Activated CD4-positive, alpha-beta memory T cell treated with anti-CD3 and anti-CD28 coated beads for 36 hours (primary cell): Measurements from ENCODE around the gene GSAP. TPM values are rescaled to one million over a fixed set of nuclear protein-coding genes. Genes with fewer than 3 reads are reported as not detected.

ENCODE experiments used
- CTCF ChIA-PET: fragments of 350-600 bp; sonication (Branson Sonifier 250); formaldehyde crosslinking; loops from one replicate; lab custom pipeline; 2021; ENCODE audit warnings: antibody characterized with exemption, inconsistent platforms; lab: Charles Lee
- POLR2A ChIA-PET: fragments of 350-600 bp; sonication (Branson Sonifier 250); formaldehyde crosslinking; loops from one replicate; lab custom pipeline; 2021; ENCODE audit warnings: antibody characterized with exemption; lab: Charles Lee
- DNase-seq: peaks from one replicate; pipeline ENCODE4 v3.0.0-alpha.2; 2020
- H3K27ac Mint-ChIP-seq: one replicate; pipeline ENCODE4 v1.8.0; 2021; ENCODE audit warnings: mixed read lengths
- H3K27me3 Mint-ChIP-seq: one replicate; pipeline ENCODE4 v1.8.0; 2021; ENCODE audit warnings: mixed read lengths
- H3K36me3 Mint-ChIP-seq: one replicate; pipeline ENCODE4 v1.8.0; 2021; ENCODE audit warnings: mixed read lengths
- H3K4me1 Mint-ChIP-seq: one replicate; pipeline ENCODE4 v1.8.0; 2021; ENCODE audit warnings: low read depth, mixed read lengths
- H3K4me3 Mint-ChIP-seq: one replicate; pipeline ENCODE4 v1.8.0; 2021; ENCODE audit warnings: mild to moderate bottlenecking, mixed read lengths
- H3K9me3 Mint-ChIP-seq: one replicate; pipeline ENCODE4 v1.8.0; 2021; ENCODE audit warnings: mixed read lengths
- intact Hi-C: fragments of 100-400 bp; cut with micrococcal nuclease; formaldehyde crosslinking; loops from one replicate; pipeline ENCODE4 v1.15.1; 2023
- total RNA-seq, 2 experiments: library from RNA; stranded (reverse); gene quantifications; one replicate each; pipeline ENCODE4 v1.2.3, GENCODE V29; 2021

GSAP gene
- total RNA-seq, 2 experiments from 2014 or later, result 1.7 to 1.9 TPM

- CTCF ChIA-PET, result interaction anchor here (1.2 kb wide), 1 partner anchor 14 kb away, joined by 3 read pairs; no protein-coding TSS in a partner anchor
- H3K4me1 Mint-ChIP-seq, result no peaks in the 10 kb centered on the region
- H3K27ac Mint-ChIP-seq, result no peak overlapping the region
- DNase-seq, result no peak
- no peaks in the 10 kb centered on the region for H3K27me3 Mint-ChIP-seq
- intact Hi-C loops, result no loop called here
- H3K4me3 Mint-ChIP-seq, result no peak overlapping the region
- peaks cover 30% of the 10 kb centered on the region for H3K36me3 Mint-ChIP-seq
- H3K9me3 Mint-ChIP-seq, result no peaks in the 10 kb centered on the region
- POLR2A ChIA-PET, result no interaction called here
Measured at GRCh38 chr7:77318019-77318418, 98.1 kb downstream of the GSAP start.

- DNase-seq, result no peak
- H3K4me1 Mint-ChIP-seq, result no peaks in the 10 kb centered on the region
- peaks cover 38% of the 10 kb centered on the region for H3K36me3 Mint-ChIP-seq
- no peaks in the 10 kb centered on the region for H3K9me3 Mint-ChIP-seq
- CTCF ChIA-PET, result no interaction called here
- POLR2A ChIA-PET, result no interaction called here
- H3K27me3 Mint-ChIP-seq, result no peaks in the 10 kb centered on the region
- intact Hi-C loops, result no loop called here
- no peak overlapping the region for H3K27ac Mint-ChIP-seq
- no peak overlapping the region for H3K4me3 Mint-ChIP-seq
Measured at GRCh38 chr7:77316219-77316978, 99.8 kb downstream of the GSAP start.

GRCh38 chr7:77315182-77315591 is 101.0 kb downstream of the GSAP start:
- intact Hi-C loops, result no loop called here
- no peaks in the 10 kb centered on the region for H3K27me3 Mint-ChIP-seq
- no peak overlapping the region for H3K4me3 Mint-ChIP-seq
- ChIA-PET CTCF (interaction anchor here (1.3 kb wide), 1 partner anchor 17 kb away, joined by 3 read pairs; no protein-coding TSS in a partner anchor), POLR2A (no interaction called here)
- H3K4me1 Mint-ChIP-seq, result no peaks in the 10 kb centered on the region
- no peak for DNase-seq
- no peak overlapping the region for H3K27ac Mint-ChIP-seq
- no peaks in the 10 kb centered on the region for H3K9me3 Mint-ChIP-seq
- H3K36me3 Mint-ChIP-seq, result peaks cover 38% of the 10 kb centered on the region

- Mint-ChIP-seq H3K4me1 (no peaks in the 10 kb centered on the region), H3K27me3 (no peaks in the 10 kb centered on the region), H3K4me3 (no peak overlapping the region), H3K36me3 (peaks cover 30% of the 10 kb centered on the region), H3K9me3 (no peaks in the 10 kb centered on the region), H3K27ac (no peak overlapping the region)
- intact Hi-C loops, result no loop called here
- DNase-seq, result no peak
- CTCF ChIA-PET, result no interaction called here
- POLR2A ChIA-PET, result no interaction called here
Measured at GRCh38 chr7:77313876-77314480, 102.2 kb downstream of the GSAP start.

GRCh38 chr7:77313085-77313484 is 103.1 kb downstream of the GSAP start:
- H3K4me1 Mint-ChIP-seq, result no peaks in the 10 kb centered on the region
- no peak overlapping the region for H3K4me3 Mint-ChIP-seq
- POLR2A ChIA-PET, result no interaction called here
- CTCF ChIA-PET, result no interaction called here
- H3K36me3 Mint-ChIP-seq, result peaks cover 30% of the 10 kb centered on the region
- no peak overlapping the region for H3K27ac Mint-ChIP-seq
- no peaks in the 10 kb centered on the region for H3K9me3 Mint-ChIP-seq
- H3K27me3 Mint-ChIP-seq, result no peaks in the 10 kb centered on the region
- no peak for DNase-seq
- intact Hi-C loops, result no loop called here

- Mint-ChIP-seq H3K27me3 (no peaks in the 10 kb centered on the region), H3K9me3 (no peaks in the 10 kb centered on the region), H3K4me3 (no peak overlapping the region), H3K27ac (no peak overlapping the region), H3K36me3 (peaks cover 23% of the 10 kb centered on the region), H3K4me1 (no peaks in the 10 kb centered on the region)
- CTCF ChIA-PET, result no interaction called here
- POLR2A ChIA-PET, result no interaction called here
- DNase-seq, result no peak
- intact Hi-C loops, result no loop called here
Measured at GRCh38 chr7:77310982-77311381, 105.2 kb downstream of the GSAP start.

GRCh38 chr7:77309714-77310220 is 106.4 kb downstream of the GSAP start:
- no peak for DNase-seq
- H3K27ac Mint-ChIP-seq, result no peak overlapping the region
- peaks cover 7% of the 10 kb centered on the region for H3K9me3 Mint-ChIP-seq
- H3K4me1 Mint-ChIP-seq, result no peaks in the 10 kb centered on the region
- no peaks in the 10 kb centered on the region for H3K27me3 Mint-ChIP-seq
- no peak overlapping the region for H3K4me3 Mint-ChIP-seq
- POLR2A ChIA-PET, result no interaction called here
- CTCF ChIA-PET, result no interaction called here
- intact Hi-C loops, result no loop called here
- H3K36me3 Mint-ChIP-seq, result peaks cover 27% of the 10 kb centered on the region

- peaks cover 34% of the 10 kb centered on the region for H3K36me3 Mint-ChIP-seq
- DNase-seq, result no peak
Measured at GRCh38 chr7:77308792-77309191, 107.4 kb downstream of the GSAP start.

GRCh38 chr7:77306231-77307067 is 109.7 kb downstream of the GSAP start:
- H3K27me3 Mint-ChIP-seq, result no peaks in the 10 kb centered on the region
- H3K4me3 Mint-ChIP-seq, result no peak overlapping the region
- intact Hi-C loops, result no loop called here
- peaks cover 34% of the 10 kb centered on the region for H3K36me3 Mint-ChIP-seq
- H3K4me1 Mint-ChIP-seq, result no peaks in the 10 kb centered on the region
- no peak overlapping the region for H3K27ac Mint-ChIP-seq
- peaks cover 30% of the 10 kb centered on the region for H3K9me3 Mint-ChIP-seq
- ChIA-PET POLR2A (no interaction called here), CTCF (no interaction called here)
- no peak for DNase-seq

More at GRCh38 chr7:77308792-77309191, 107.4 kb downstream of the GSAP start:
- ChIA-PET POLR2A (no interaction called here), CTCF (no interaction called here)
- intact Hi-C loops, result no loop called here
- Mint-ChIP-seq H3K9me3 (peaks cover 13% of the 10 kb centered on the region), H3K27ac (no peak overlapping the region), H3K27me3 (no peaks in the 10 kb centered on the region), H3K4me1 (no peaks in the 10 kb centered on the region), H3K4me3 (no peak overlapping the region)

GRCh38 chr7:77295549-77295948 is 120.6 kb downstream of the GSAP start:
- intact Hi-C loops, result no loop called here
- POLR2A ChIA-PET, result no interaction called here
- DNase-seq, result no peak
- Mint-ChIP-seq H3K27ac (no peak overlapping the region), H3K27me3 (no peaks in the 10 kb centered on the region), H3K4me3 (no peak overlapping the region), H3K36me3 (peaks cover 16% of the 10 kb centered on the region), H3K9me3 (peaks cover 20% of the 10 kb centered on the region), H3K4me1 (no peaks in the 10 kb centered on the region)
- CTCF ChIA-PET, result no interaction called here

- Mint-ChIP-seq H3K27ac (no peak overlapping the region), H3K4me3 (no peak overlapping the region), H3K27me3 (no peaks in the 10 kb centered on the region), H3K36me3 (peaks cover 18% of the 10 kb centered on the region), H3K9me3 (peaks cover 16% of the 10 kb centered on the region), H3K4me1 (no peaks in the 10 kb centered on the region)
- POLR2A ChIA-PET, result no interaction called here
- DNase-seq, result no peak
- intact Hi-C loops, result no loop called here
- CTCF ChIA-PET, result no interaction called here
Measured at GRCh38 chr7:77293046-77293445, 123.1 kb downstream of the GSAP start.

- ChIA-PET CTCF (no interaction called here), POLR2A (no interaction called here)
- intact Hi-C loops, result no loop called here
- H3K27ac Mint-ChIP-seq, result no peak overlapping the region
- peaks cover 16% of the 10 kb centered on the region for H3K36me3 Mint-ChIP-seq
- no peaks in the 10 kb centered on the region for H3K4me1 Mint-ChIP-seq
- DNase-seq, result no peak
- H3K9me3 Mint-ChIP-seq, result peaks cover under 1% of the 10 kb centered on the region
- no peaks in the 10 kb centered on the region for H3K27me3 Mint-ChIP-seq
- no peak overlapping the region for H3K4me3 Mint-ChIP-seq
Measured at GRCh38 chr7:77290425-77290824, 125.7 kb downstream of the GSAP start.
